ENCODE data around the gene MYL5.

The MYL5 gene

DNA sequence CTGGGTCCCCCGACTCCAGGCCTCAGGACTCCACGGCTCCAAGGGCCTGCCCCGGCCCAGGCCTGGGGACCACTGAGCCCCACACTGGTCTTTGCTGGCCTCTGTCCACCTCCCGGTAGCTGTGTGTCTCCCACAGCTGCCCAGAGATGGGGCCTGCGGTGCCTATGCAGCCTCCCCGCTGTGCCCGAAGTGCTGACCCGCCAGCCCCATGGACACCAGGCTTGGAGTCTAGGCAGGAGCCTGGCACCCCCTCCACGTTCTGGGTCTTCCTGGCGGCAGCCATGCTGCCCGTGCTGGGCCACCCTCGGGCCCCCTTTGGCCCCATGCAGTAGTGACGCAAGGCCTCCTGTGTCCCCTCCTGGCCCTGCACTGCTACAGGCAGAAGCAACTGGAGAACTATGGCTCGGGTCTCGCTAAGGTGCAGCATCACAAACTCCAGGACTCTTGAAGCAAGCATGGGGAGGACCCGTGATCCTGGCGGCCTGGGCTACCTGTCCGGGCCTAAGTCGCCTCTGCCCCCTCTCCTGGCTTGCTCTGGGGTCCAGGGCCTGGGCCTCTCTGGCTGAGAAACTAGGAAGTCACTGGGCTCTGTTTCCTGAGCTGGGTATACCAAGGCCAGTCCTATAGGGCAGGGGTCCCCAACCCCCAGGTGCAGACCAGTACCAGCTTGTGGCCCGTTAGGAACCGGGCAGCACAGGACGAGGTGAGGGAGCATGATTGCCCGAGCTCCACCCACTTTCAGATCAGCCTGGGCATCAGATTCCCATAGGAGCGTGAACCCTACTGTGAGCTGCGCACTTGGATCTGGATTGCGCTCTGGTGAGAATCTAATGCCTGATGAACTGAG, 917 bp downstream of the MYL5 start:
- no peak for DNase-seq (ENCODE audit: low read depth)

DNA sequence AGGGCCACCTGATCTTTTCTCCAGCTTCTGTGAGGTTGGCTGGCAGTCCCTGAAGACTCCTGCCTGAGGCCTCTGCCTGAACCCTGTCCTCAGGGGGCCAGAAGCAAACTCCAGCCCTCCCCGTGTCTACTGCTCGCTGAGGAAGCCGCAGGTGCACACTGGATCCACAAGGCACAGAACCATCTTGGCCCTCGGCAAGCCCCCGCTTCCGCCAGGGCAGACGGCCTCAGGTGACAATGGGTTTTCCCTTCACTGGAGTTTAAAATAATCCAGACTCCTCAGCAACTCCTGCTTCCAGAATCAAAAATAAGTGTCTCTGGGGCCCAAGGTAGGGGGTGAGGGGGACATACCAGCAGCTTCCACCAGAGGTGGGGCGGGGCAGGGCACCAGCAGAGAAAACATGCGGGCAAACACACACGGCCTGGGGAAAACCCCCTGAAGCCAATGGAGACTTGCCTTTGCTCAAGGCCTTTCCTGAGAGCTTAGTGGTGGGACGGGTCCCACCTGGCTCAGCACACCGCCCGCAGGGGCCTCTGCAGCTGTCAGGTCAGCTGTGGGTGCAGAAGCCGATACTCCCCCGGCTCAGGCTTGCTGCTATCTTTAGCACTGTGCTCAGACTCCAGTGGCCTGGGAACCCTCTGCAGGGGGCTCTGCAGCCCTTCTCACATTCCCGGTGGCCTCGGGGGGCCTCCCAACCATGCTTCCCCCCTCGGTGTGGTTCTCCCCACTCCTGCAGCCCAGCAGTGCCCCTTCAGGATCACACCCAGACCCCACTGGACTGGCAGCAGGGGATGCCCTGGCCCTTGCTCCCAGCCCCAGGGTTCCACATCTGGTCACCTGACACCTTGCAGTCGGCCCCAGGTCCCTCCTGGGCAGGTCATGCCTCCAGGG, 1.9 kb downstream of the MYL5 start:
- DNase-seq (ENCODE audit: low read depth) = no peak

DNA sequence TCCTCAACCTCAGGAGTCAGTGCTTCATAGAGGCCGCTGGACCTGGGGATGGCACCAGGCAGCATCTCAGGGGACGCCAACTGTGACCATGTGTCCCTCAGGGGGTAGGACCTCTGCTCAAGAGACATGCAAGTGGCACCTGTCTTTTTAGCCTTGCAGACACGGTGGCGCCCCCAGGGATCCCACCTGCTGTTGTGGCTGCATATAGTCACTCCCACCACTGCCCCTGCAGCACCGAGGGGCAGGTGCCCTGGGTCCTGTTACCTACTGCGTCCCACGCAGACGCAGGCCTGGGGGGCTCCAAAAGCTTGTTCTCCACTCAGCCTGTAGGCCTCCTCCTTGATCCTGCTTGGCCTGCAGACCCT, 2.5 kb downstream of the MYL5 start:
- DNase-seq (ENCODE audit: low read depth) = no peak

DNA sequence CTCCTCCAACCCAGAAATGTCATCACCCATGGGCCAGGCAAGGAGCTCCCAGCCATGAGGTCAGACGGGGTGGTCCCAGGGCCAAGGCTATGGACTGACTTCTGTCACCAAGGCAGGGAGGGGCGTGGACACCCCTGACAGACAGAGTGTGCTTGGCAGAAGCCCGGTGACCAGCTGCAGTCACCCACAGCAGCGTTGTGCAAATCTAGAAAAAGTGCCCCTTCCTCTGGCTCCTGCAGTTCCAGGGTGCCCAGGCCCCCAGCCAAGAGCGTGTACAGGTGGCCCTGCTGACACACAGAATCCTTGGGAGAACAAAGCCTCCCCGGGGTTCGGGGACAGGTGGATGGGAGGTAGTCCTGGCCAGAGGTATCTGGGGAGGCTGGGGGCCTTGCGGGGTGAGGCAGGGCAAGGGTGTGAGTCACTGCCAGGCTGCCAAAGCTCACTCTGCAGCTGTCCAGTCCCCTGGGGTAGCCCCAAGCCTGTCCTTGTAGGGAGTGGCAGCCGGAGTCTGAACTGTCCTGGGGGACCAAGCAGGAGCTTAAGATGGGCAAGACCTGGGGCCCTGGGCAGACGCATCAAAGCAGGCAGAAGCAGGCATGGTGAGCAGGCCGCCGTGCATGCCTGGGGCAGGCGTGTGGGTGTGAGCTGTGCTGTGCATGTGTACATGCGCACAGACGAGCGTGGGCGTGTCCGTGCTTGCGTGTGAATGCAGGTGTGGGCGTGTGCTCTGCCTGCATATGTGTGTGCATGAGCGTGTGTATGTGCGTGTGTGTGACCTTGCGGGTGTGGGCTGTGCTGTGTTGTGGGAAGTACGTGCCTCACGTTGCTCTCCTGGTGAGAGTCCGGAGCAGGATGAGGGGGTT, 3.3 kb downstream of the MYL5 start:
- DNase-seq (ENCODE audit: low read depth) = no peak

DNA sequence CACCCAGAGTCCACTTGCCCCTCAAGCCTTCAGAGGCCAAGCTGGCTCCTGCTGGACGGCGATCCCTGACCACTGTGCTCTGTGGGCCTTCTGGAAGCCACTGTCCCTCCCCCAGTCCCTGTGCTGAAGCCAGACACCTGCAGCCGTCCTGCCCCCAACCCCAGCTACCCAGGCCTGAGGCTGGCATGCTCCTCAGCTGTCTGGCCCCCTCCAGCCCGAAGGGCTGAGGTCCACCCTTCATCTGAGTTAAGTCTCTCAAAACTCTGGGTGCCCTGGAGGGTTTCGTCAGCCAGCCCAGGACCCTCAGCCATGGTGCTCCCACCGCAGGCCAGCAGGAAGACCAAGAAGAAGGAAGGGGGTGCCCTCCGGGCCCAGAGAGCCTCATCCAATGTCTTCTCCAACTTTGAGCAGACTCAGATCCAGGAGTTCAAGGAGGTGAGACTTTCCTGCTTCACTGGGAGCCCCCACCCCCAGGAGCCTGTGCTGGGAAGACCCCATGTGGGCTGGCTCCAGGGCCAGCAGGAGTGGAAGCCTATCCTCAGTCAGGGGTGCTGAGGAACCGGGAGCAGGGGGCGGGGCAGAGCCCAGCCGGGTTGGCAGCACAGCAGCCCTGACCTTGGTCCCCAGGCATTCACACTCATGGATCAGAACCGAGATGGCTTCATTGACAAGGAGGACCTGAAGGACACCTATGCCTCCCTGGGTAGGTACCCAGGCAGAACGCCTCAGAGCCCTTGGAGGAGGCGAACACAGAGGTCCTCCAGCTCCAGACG, 4.2 kb downstream of the MYL5 start:
- DNase-seq (ENCODE audit: low read depth) = no peak

DNA sequence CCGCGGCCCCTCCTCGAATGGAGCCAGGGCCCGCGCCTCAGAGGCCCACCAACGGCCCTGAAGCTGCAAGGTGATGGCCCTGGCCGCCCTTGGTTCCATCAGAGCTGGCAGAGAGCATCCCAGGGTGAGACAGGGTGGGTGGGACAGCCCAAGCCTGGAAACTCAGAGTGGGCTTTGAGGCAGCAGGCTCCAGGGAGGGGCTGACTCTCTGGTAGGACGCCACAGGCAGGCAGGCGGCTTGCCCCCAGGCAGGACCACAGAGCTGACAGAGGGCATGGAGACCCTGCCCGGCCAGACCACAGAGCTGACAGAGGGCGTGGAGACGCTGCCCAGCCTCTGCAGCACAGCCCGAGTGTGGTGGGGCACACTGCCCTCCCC, 4.8 kb downstream of the MYL5 start:
- no peak for DNase-seq (ENCODE audit: low read depth)

DNA sequence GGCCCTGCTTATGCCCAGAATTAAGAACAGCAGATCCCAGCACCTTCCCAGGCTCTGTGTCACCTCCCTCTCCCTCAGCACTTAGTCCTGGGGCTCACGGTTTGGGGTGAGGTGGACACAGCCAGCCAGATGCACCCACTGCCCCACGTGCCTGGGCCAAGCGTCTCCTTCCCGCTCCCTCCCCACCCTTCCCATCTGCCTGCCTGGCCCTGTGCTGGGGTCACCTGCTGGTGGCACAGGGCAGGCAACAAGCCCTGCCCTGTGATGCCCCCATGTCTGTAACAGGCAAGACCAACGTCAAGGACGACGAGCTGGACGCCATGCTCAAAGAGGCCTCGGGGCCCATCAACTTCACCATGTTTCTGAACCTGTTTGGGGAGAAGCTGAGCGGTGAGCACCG, 5.3 kb downstream of the MYL5 start:
- DNase-seq (ENCODE audit: low read depth) = no peak

DNA sequence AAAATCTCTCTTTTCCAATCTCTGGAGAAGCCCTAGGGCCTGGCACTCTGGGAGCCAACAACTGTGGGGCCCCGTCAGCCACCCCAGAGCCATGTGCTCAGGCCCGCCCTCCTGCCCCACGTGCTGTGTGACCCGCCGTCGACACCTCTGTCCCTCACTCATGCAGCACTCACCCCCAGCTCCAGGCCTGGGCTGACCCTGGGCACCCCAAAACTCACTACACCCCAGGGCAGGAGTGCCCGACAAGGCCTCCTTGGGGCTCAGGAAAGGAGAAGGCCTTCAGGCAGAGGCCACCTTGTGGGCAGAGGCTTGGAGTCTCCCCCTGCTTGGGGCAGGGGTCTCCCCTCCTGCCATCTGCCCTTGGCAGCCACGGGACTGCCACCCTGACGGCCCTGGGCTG, 5.7 kb downstream of the MYL5 start:
- DNase-seq (ENCODE audit: low read depth) = no peak

DNA sequence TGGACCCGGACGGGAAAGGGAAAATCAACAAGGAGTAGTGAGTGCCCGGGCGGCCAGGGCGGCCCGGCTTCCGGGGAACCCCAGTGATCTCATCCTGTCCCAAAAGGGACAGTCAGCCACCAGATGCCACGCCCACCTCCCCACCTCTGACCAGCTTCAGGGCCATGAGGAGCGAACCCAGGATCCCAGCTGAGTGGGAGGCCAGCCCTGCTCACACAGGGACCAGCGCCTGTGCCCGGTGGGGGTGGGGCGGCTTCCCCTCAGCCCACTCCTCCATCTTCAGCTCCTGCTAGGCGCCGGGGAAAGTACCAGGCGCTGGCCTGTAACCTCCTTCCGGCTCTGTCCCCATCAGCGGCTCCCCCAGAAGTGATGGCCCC, 6.2 kb downstream of the MYL5 start:
- DNase-seq (ENCODE audit: low read depth) = no peak

DNA sequence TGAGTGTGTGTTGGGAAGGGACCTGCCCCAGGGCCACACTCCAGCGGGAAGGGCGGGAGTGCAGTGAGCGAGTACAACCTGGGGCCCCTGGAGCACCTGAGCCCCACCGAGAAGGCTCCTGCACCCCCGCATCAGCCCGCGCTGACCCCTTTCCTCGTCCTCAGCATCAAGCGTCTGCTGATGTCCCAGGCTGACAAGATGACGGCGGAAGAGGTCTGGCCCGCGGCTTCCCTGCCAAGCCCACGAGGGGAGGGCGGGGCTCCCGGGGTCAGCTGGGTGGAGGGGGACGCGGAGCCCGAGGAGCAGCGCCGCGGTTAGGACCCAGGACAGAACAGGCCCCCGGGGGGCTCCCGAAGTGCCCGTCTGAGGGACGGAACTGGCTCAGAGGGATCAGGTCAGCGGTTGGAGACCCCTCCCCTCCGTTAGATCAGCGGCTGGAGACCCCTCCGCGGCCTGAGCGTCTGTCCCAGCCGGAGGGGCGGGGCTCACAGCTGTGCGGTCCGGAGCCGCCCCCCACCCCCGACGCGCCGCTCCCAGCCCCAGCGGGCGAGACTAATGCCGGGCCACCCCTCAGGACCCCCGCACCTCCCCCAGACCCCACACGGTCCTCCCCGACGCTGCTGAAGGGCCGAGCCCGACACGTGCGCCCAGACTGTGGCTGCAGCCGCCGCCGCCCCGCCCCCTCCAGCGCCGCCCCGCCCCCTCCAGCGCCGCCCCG, 6.7 kb downstream of the MYL5 start:
- no peak for DNase-seq (ENCODE audit: low read depth)

DNA sequence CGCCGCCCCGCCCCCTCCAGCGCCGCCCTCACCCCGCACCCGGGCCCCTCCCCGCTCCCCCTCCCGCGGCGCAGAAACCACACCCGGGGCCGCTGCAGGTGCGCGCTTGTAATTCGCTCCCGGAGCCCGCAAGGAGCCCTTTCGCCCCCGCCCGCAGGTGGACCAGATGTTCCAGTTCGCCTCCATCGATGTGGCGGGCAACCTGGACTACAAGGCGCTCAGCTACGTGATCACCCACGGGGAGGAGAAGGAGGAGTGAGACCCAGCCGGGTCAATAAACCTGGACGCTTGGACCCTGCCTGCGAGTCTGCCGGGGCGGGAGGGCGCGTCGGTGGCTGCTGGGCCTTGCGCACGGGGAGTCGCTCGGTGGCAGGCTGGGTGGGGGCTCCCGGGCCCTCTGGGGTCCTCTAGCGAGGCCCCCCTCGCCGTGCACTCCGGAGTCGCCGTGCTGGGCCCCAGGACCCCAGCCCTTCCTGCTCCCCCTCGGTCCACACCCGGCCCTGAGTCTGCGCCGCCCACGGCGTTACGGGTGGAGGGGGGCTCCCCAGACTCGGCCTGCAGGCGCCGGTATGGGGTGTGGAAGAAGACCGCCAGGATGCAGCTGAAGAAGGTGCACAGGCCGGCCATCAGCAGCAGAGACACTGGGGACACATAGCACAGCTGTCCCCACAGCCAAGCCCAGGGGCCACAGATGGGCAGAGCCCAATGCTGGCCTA, 7.6 kb downstream of the MYL5 start:
- no peak for DNase-seq (ENCODE audit: low read depth)

DNA sequence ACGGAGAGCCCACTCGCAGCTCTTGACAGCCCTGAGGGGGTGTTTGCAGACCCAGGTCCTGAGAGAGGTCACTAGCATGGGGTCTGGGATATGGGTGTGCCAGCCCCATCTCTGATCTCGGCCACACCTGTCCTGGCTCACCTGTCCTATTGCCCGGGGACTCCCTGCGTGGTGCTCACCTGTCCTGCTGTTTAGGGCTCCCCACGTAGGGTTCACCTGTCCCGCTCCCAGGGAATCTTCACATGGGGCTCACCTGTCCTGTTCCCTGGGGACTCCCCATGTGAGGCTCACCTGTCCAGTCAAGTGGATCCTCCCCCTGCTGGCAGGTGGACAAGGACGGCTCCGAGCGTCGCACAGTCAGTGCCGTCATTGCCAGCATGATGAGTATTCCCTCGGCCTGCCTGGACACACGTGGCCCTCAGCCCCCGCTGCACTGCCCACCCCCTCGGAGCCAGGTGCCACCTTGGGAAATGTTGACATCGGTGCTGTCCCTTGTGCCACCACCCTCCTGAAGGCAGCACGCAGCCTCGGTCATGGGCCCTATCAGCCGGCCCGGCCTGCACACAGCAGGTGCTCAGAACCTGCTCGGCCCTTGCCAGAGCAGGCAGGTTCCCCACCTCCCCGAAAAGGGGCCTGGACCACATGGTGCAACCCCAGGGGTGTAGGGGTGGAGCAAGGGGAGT, 8.3 kb downstream of the MYL5 start:
- DNase-seq (ENCODE audit: low read depth) = no peak

DNA sequence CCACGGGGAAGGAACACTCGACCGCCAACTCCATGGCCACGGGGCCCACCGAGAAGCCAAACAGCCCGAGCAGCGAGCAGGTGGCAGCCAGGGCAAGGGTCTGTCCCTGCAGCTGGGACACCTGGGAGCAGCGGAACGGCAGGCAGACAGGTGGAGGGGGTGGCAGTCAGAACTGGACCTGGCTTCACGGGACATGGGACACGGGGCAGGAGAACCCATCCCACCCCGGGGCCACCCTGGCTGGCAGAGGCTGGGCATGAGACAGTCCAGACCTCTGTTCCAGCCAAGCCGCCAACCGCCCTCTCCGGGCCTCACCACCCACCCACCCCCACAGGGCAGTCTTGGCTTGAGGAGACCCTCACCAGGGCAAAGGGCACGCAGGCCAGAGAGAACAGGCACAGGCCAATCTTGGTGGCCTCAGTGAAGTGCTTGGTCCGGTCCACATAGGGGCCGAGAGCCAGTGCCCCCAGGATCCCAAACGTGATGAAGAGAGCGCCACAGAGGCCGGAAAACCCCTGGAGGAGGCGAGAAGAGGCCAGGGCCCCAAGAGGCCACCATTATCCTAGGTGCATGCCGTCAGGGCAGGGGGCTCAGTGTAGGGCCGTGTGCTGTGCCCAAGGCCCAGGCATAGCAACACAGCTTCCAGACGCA, 9.0 kb downstream of the MYL5 start:
- DNase-seq (ENCODE audit: low read depth) = no peak

DNA sequence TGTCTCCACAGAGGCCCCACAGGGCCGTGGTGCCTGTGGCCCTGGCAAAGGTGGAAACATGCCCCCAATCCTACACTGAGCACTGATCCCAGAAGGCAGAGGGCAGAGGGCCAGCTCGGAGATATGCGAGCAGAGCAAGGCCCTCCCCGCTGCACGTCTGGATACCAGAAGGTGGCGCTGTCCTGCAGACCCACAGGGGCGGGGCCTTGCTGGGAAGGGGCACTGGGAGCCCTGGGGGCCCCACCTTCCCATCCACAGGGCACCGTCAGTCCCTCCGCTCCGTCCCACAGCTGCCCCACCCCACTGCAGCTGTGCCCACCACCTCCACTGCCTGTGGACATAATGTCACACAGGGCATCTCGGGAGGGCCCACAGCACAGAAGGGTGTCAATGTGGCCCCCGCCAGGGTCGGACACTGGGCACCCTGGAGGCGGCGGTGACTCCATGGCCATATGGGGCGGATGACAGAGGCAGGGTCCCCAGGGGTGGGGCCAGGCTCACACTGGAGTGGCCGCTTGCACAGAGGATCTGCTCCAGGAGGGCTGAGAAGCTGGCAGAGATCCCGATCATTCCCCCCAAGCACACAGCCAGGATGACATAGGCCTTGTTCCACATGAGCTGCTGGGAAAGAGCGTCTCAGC, 9.8 kb downstream of the MYL5 start:
- DNase-seq (ENCODE audit: low read depth) = no peak

DNA sequence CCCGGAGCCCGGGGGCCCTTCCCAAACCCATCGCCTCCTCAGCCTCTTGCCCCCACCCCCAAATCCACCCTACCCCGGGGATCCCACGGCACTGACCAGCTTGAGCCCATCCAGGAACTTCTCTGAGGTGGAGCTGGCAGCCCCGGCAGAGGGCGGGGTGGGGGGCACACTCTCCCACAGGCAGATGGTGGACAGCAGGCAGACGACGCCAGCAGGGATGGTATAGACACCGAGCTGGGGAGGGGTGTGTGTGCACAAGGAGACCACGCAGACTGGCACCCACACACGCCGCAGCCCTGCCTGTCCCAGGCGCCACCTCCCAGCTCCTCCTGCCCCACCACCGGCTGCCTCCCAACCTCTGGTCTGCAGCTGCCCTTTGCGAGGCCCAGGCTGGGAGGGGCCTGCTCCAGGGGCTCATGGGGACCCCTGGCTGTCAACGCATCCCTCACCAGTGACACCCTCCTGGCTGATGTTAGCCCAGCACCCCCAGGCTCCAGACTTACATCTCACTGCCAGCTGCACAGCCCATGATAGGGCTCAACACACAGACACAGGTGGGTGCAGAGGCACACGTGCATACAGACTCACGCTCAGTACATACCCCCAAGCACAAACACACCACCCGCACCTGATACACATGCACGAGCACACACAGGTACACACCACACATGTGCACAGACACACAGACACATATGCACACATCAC, 10.4 kb downstream of the MYL5 start:
- DNase-seq (ENCODE audit: low read depth) = no peak

DNA sequence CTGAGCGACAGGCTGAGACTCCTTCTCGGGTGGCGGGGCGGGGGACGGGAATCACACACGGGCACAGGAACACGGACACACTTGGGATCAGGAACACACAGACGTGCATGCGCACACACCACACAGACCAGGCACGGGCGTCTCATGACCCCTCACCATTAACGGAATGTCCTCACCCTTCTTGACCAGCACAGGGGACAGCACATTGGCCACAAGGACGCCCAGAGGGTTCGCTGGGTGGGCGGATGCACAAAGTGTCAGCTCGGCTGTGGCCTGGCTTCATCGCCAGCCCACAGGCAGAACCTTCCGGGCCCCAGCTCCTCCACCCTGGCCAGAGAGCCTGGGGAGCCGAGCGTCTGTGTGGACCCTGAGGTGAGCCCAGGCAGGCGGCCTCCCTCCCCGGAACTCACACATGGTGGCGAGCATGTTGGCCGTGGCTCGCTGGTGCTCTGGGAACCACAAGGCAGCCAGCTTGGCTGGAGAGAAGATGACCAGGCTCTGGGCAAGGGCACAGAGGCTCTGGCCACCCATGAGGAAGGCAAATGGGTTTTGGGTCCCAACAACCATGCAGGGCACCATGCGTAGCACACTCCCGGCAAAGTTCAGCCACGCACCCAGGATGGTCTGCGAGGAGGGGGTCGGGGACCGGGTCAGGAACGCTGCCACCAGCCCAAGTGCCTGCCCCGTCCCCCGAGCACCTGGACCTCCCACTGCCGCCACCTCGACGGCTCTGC, 11.5 kb downstream of the MYL5 start:
- no peak for DNase-seq (ENCODE audit: low read depth)

DNA sequence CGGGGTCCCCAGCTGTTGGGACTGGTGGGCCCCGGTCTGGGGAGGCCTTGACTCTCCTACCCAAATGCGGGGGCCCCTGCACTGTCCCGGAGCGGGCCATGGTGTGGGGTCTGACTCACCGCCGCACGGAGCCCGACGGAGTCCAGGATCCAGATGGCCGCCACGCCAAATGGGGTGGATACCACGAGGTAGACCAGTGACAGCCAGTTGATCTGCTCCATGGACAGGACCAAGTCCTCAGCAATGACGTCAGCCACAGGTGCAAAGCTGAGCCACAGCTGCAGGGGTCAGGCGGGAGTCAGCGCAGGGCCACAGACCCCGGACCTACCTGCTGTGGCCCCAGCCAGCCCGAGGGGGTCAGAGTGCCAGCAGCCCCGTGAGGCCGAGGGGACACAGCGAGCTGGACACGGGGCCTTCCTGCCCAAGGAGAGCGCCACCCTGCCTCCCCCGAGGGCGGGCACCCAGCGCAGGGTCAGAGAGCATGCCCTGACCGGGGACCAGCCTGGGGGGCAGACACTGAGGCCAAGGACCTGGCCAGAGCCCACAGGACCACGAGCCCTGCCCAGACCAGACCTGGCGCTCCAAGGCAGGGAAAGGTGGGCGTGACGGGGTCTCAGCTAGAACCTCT, 12.2 kb downstream of the MYL5 start:
- no peak for DNase-seq (ENCODE audit: low read depth)

Data from stimulated activated CD8-positive, alpha-beta memory T cell treated with anti-CD3 and anti-CD28 coated beads, Interleukin-7, amount 100 ng/mL, for 24 hours (primary cell).